Gastroesophageal sphincter (tissue), 4 donors: ENCODE measurements around the gene PODXL2. TPM values are rescaled to one million over a fixed set of nuclear protein-coding genes. Genes with fewer than 3 reads are reported as not detected.
A peak's percentile ranks its signal among the peaks of the same experiment; 100 is the strongest.
"Not testable (repeated sequence)": the region's sequence is repeated elsewhere in the genome, so short reads cannot be mapped to it uniquely, and the experiment has no call there.

ENCODE experiments used
- ATAC-seq: fragments of 150-250 bp; one replicate; pipeline ENCODE4 v1.9.1; 2016; ENCODE audit warnings: mild to moderate bottlenecking, moderate library complexity
- H3K27ac ChIP-seq, 4 donors: fragments of 200-600 bp; sonication (generic) in 3 of 4; 1 replicate in 3 of 4; 2 replicates in 1 of 4; pipeline ENCODE4 v1.5.1; 2016 to 2019
- H3K27me3 ChIP-seq: fragments of 200-600 bp; sonication (generic); one replicate; pipeline ENCODE4 v1.5.1; 2019
- H3K36me3 ChIP-seq, 2 donors: fragments of 200-600 bp; sonication (generic); one replicate each; pipeline ENCODE4 v1.5.1; 2019; ENCODE audit warnings: control low read depth in 1 of 2
- H3K4me1 ChIP-seq, 3 donors: fragments of 200-600 bp; sonication (generic); 1 replicate in 2 of 3; 2 replicates in 1 of 3; pipeline ENCODE4 v1.5.1; 2016 to 2019; ENCODE audit warnings: control low read depth in 2 of 3
- H3K4me3 ChIP-seq, 2 donors: fragments of 200-600 bp; sonication (generic); one replicate each; pipeline ENCODE4 v1.5.1; 2019; ENCODE audit warnings: mild to moderate bottlenecking in 1 of 2, moderate library complexity in 1 of 2
- H3K9me3 ChIP-seq, 3 donors: fragments of 200-600 bp; sonication (generic); one replicate each; pipeline ENCODE4 v1.5.1; 2017 to 2019; ENCODE audit warnings: control low read depth in 2 of 3
- EP300 ChIP-seq: sonication (generic); formaldehyde crosslinking; IDR thresholded peaks from one replicate; pipeline ENCODE4 v1.6.1; 2017; ENCODE audit warnings: antibody characterized with exemption, mild to moderate bottlenecking
- POLR2A ChIP-seq, 2 donors: fragments of 450-650 bp; IDR thresholded peaks; one replicate each; pipeline ENCODE4 v1.6.1; 2017; ENCODE audit warnings: antibody characterized with exemption in 2 of 2, mild to moderate bottlenecking in 2 of 2, moderate library complexity in 1 of 2
- POLR2AphosphoS5 ChIP-seq: sonication (generic); formaldehyde crosslinking; IDR thresholded peaks from one replicate; pipeline ENCODE4 v1.6.1; 2017; ENCODE audit warnings: antibody characterized with exemption
- WGBS, 2 donors: methylation state at CpG; one replicate each; pipeline ENCODE4 v1.1.5; 2018; ENCODE audit warnings: low coverage in 1 of 2; 5-methylcytosine and 5-hydroxymethylcytosine counted together
- total RNA-seq, 4 donors: library from RNA; depleted of rRNA; stranded (reverse); fragments of >200 nt; gene quantifications; one replicate each; pipeline ENCODE4 v1.1.0, GENCODE V29; 2016
- TF ChIP-seq, protein P1 (sequence below), 4 experiments: fragments of 200-600 bp in 2 of 4; fragments of 450-650 bp in 2 of 4; sonication (generic) in 1 of 4; IDR thresholded peaks; one replicate each; pipeline ENCODE4 v1.5.1; 2017 to 2019; ENCODE audit warnings: antibody characterized with exemption in 4 of 4, mild to moderate bottlenecking in 2 of 4, moderate library complexity in 2 of 4

PODXL2 gene
- total RNA-seq, 4 donors from 2014 or later = 1.9 to 2.8 (median 2.3) TPM

DNA sequence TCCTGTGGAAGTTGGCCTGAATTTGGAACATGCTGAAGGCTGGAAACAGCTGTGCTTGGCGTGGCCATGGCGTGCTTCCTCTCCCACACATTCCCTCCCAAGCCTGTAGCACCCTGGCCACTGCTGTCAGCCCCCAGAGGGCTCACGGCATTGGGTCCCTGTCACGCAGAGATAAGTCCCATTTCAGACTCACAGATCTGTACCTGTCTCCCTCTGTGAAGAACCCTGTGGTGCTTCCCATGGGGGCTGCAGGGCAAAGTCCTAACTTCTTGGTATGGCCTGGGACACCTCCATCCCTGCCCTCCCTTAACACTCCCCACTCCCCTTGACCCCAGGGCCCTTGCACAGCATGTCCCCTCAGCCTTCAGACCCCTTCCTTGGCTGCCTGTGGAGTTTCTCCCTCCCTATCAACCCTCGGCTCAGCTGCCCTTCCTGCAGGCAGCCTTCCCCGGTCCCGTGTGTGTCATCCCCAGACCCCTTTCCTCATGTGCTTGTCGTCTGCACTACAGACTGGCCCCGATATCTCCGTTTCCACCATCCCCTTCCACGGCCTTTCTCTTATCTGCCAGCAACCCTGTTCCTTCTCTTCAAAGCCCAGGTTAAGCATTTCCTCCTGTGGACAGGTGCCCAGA lies 72.4 kb downstream of the PODXL2 start:
- H3K4me1 ChIP-seq = peaks cover 10 to 68% (median 47%) of the 10 kb centered on the region in 3 donors
- H3K27ac ChIP-seq = peak overlapping the region in 3 of 4 donors; percentile 50 to 94 (median 90)
- no peaks in the 10 kb centered on the region for H3K9me3 ChIP-seq
- TF ChIP-seq, protein P1, sequence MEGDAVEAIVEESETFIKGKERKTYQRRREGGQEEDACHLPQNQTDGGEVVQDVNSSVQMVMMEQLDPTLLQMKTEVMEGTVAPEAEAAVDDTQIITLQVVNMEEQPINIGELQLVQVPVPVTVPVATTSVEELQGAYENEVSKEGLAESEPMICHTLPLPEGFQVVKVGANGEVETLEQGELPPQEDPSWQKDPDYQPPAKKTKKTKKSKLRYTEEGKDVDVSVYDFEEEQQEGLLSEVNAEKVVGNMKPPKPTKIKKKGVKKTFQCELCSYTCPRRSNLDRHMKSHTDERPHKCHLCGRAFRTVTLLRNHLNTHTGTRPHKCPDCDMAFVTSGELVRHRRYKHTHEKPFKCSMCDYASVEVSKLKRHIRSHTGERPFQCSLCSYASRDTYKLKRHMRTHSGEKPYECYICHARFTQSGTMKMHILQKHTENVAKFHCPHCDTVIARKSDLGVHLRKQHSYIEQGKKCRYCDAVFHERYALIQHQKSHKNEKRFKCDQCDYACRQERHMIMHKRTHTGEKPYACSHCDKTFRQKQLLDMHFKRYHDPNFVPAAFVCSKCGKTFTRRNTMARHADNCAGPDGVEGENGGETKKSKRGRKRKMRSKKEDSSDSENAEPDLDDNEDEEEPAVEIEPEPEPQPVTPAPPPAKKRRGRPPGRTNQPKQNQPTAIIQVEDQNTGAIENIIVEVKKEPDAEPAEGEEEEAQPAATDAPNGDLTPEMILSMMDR (IDR thresholded peaks at IDR 0.05) = no peak
- TF ChIP-seq EP300 = no peak
- TF ChIP-seq POLR2A (IDR thresholded peaks at IDR 0.05) = no peak
- H3K36me3 ChIP-seq = peaks cover 0 to 16% of the 10 kb centered on the region in 2 donors
- no peak overlapping the region for H3K4me3 ChIP-seq
- H3K27me3 ChIP-seq = no peaks in the 10 kb centered on the region
- ATAC-seq = no peak
- 76 to 78% methylated on average over 10 to 11 of the region's 11 CpGs for WGBS, 2 donors

DNA sequence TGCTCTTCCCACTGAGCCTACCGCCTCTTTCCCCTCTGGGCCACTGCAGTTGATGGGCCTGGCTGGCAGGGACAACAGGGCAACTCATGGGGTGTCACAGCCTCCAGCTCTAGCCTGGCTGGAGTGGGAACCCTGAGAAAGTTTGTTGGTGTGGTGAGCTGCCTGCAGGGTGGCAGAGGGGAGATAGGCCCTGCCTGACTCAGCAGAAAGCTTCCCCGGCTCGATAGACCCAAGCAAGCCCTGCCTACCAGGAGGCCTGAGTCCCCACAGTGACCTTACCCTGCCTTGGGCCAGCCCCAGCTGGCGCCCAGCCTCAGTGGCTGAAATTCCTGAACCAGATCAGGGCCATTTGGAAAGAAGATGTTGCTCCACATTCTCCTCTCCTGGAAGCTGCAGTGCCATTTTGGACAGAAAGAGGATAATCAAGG lies 73.2 kb downstream of the PODXL2 start:
- H3K27ac ChIP-seq = peak overlapping the region in 3 of 4 donors; percentile 50 to 94 (median 90)
- TF ChIP-seq POLR2AphosphoS5 = no peak
- TF ChIP-seq EP300 = no peak
- TF ChIP-seq POLR2A (IDR thresholded peaks at IDR 0.05) = no peak
- ATAC-seq = no peak
- no CpG with 5 or more reads among the region's 4 CpGs for WGBS, 2 donors
- H3K4me3 ChIP-seq = no peak overlapping the region
- no peaks in the 10 kb centered on the region for H3K27me3 ChIP-seq
- peaks cover 10 to 68% (median 39%) of the 10 kb centered on the region in 3 donors for H3K4me1 ChIP-seq
- no peaks in the 10 kb centered on the region for H3K9me3 ChIP-seq
- H3K36me3 ChIP-seq = peaks cover 0 to 20% of the 10 kb centered on the region in 2 donors

DNA sequence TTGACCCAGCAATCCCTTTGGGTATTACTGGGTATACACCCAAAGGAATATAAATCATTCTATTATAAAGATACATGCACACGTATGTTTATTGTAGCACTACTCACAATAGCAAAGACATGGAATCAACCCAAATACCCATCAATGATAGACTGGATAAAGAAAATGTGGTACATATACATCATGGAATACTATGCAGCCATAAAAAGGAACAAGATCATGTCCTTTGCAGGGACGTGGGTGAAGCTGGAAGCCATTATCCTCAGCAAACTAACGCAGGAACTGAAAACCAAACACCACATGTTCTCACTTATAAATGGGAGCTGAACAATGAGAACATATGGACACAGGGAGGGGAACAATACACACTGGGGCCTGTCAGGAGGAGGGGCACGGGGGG lies 75.9 kb downstream of the PODXL2 start:
- H3K4me1 ChIP-seq = peaks cover 0 to 68% (median 24%) of the 10 kb centered on the region in 3 donors
- ATAC-seq, H3K27ac ChIP-seq: not testable (repeated sequence)

DNA sequence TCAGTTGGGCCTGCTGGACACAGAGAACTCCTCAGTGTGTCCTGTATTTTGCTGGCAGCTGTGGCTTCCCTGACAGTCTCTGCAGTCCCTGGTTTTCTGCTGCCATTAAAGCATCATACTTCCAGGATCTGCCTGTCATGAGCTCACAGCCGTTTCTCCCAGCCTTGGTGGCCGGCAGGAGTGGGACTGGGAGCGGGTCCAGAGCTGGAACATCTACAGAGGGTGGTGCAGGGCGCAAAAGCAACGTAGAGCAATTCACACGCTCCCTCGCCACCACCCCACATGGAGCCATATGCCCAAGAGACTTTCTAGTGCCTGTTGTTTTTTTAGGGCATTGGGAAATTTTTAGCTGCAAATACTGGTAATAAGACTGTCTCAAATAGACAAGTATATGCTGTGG lies 77.3 kb downstream of the PODXL2 start:
- H3K36me3 ChIP-seq = peaks cover 0 to 20% of the 10 kb centered on the region in 2 donors
- peak overlapping the region in 3 of 4 donors; percentile 39 to 75 (median 73) for H3K27ac ChIP-seq
- 80 to 83% methylated on average over 2 to 4 of the region's 7 CpGs for WGBS, 2 donors
- peaks cover 0 to 69% (median 29%) of the 10 kb centered on the region in 3 donors for H3K4me1 ChIP-seq
- H3K9me3 ChIP-seq = no peaks in the 10 kb centered on the region
- no peak for ATAC-seq
- no peaks in the 10 kb centered on the region for H3K27me3 ChIP-seq
- TF ChIP-seq POLR2A (IDR thresholded peaks at IDR 0.05) (no peak), POLR2AphosphoS5 (no peak), EP300 (no peak)
- TF ChIP-seq, protein P1 (IDR thresholded peaks at IDR 0.05) = no peak
- H3K4me3 ChIP-seq = no peak overlapping the region

More for the DNA sequence above, 75.9 kb downstream of the PODXL2 start:
- peaks cover 0 to 20% of the 10 kb centered on the region in 2 donors for H3K36me3 ChIP-seq
- not testable (repeated sequence) for H3K27me3 ChIP-seq, H3K4me3 ChIP-seq, H3K9me3 ChIP-seq
- WGBS, 2 donors = 78 to 94% methylated on average over 3 to 4 of the region's 4 CpGs

DNA sequence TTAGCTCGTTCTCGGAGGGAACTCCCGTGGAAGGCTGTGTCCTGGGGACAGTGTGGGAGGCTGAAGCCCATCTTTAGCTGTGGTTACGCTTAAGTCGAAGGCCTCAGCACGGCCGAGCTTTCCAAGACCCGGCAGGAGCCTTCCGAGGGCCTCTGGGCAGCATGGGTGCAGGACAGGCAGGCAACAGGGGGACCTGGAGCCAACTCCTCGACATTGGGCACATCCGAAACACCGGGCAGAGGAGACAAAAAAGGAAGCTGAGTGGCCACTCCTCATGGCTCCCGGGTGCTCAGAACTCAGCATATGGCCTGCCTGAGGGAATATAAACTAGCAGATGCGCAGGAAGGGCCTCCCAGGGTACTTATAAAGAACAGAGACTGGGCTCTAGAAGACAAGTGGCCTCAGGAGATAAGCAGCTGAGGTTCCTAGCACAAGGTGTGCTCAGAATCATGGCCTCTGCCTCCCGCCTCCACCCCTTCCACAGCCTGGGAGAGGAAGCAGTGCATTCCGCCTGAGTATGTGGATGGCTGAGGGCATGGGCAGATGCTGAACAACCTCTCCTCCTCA lies 77.9 kb downstream of the PODXL2 start:
- Histone ChIP-seq H3K9me3 (no peaks in the 10 kb centered on the region), H3K4me3 (no peak overlapping the region), H3K27ac (peak overlapping the region in 3 of 4 donors; percentile 22 to 75 (median 73)), H3K4me1 (peaks cover 0 to 63% (median 27%) of the 10 kb centered on the region in 3 donors), H3K36me3 (peaks cover 0 to 21% of the 10 kb centered on the region in 2 donors), H3K27me3 (no peaks in the 10 kb centered on the region)
- TF ChIP-seq POLR2AphosphoS5 = no peak
- WGBS, 2 donors = 79 to 100% methylated on average over 1 to 5 of the region's 16 CpGs
- ATAC-seq = no peak

DNA sequence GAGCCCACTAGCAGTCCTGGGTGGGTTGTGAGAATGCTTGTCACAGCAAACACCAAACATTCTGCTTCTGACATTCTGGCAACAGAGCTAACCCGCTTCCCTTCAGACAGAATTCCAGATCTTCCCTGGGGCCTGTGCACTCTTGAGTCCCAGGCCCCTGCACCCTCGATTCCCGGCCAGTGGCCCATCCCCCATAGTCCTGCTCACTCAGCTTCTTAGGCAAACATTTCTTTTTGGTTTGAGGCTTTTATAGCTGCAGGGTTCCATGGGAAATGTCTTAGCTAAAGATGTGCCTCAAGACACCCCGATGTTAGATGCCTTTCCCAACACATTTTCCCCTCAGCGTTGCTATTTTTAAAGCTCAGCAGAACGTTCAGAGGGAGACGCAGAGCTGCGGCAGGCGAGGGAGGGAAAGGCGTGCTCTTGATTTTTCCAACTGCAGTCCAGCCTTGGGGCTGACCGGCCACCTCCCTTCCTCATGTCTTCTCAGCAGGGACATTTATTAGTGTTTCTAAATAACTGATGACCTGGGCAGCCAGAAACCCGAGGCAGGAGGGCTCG lies 78.9 kb downstream of the PODXL2 start:
- Histone ChIP-seq H3K27ac (peak overlapping the region in 3 of 4 donors; percentile 72 to 75 (median 73)), H3K4me3 (no peak overlapping the region), H3K36me3 (peaks cover 0 to 32% of the 10 kb centered on the region in 2 donors), H3K9me3 (no peaks in the 10 kb centered on the region), H3K4me1 (peaks cover 0 to 63% (median 18%) of the 10 kb centered on the region in 3 donors), H3K27me3 (no peaks in the 10 kb centered on the region)
- 16 to 26% methylated on average over 9 to 13 of the region's 13 CpGs for WGBS, 2 donors
- ATAC-seq = peak; percentile 34
- TF ChIP-seq, protein P1 (IDR thresholded peaks at IDR 0.05) = no peak
- TF ChIP-seq EP300 (no peak), POLR2AphosphoS5 (peak; percentile 28)
